HCT116 (cell line): ENCODE measurements around the gene IL32. TPM values are rescaled to one million over a fixed set of nuclear protein-coding genes. Genes with fewer than 3 reads are reported as not detected.
"Not testable (repeated sequence)": the region's sequence is repeated elsewhere in the genome, so short reads cannot be mapped to it uniquely, and the experiment has no call there.

Experiments used
- ATAC-seq: fragments of 200-7000 bp; cut with Tn5 transposase; 2 replicates; pipeline ENCODE4 v1.9.1; 2020; ENCODE audit warnings: mild to moderate bottlenecking, moderate library complexity
- BruUV-seq: library from RNA; stranded (reverse); fragments of 400-500 nt; replicated peaks from 2 replicates; lab custom pipeline; 2021; lab: Mats Ljungman, UMichigan
- CTCF ChIA-PET: fragments of 300-600 bp; sonication (Branson Sonifier 250); formaldehyde crosslinking; loops from one replicate; lab custom pipeline; 2021; ENCODE audit warnings: antibody characterized with exemption; lab: Charles Lee
- POLR2A ChIA-PET: fragments of 300-600, 350-600 bp; sonication (Branson Sonifier 250); formaldehyde crosslinking; loops from one replicate; lab custom pipeline; 2021; ENCODE audit warnings: antibody characterized with exemption; lab: Charles Lee
- RAD21 ChIA-PET, 2 experiments: fragments of 300-600 bp; sonication (Branson Sonifier 250); formaldehyde crosslinking; loops; one replicate each; lab custom pipeline; 2023; ENCODE audit warnings: low total read pairs in 2 of 2; ENCODE audit not compliant: uncharacterized antibody in 2 of 2, unreplicated experiment in 2 of 2, low non-redundant PET in 1 of 2; lab: Charles Lee
- DNase-seq: peaks from one replicate; pipeline ENCODE4 v3.0.0-alpha.2; 2010; ENCODE audit warnings: low read depth, low spot score
- H2AFZ ChIP-seq: fragments of 200-600 bp; shearing (Covaris generic), sonication (generic); 2 replicates; pipeline ENCODE4 v1.6.1; 2017; ENCODE audit warnings: low read depth, mixed run types, mixed read lengths, antibody characterized with exemption, low read length; ENCODE audit not compliant: poor library complexity, severe bottlenecking
- H3K27ac ChIP-seq: 2 replicates; pipeline ENCODE4 v1.5.1; 2012; ENCODE audit warnings: low read depth, low read length
- H3K27me3 ChIP-seq: fragments of 200-600 bp; sonication (generic); 2 replicates; pipeline ENCODE4 v1.6.1; 2016; ENCODE audit warnings: mixed run types, low read length, mixed read lengths; ENCODE audit not compliant: insufficient read depth
- H3K36me3 ChIP-seq, 2 experiments: fragments of 200-500 bp in 1 of 2; fragments of 200-600 bp in 1 of 2; sonication (Bioruptor generic) in 1 of 2; sonication (generic) in 1 of 2; 2 replicates each; pipeline versions ENCODE4 v1.5.1 to v1.6.1; 2014 to 2016; ENCODE audit warnings: low read length in 2 of 2, inconsistent platforms in 1 of 2, mixed read lengths in 1 of 2, mixed run types in 1 of 2; ENCODE audit not compliant: insufficient read depth in 2 of 2, control insufficient read depth in 1 of 2
- H3K4me1 ChIP-seq, 2 experiments: fragments of 200-600 bp in 1 of 2; sonication (generic) in 1 of 2; 2 replicates each; pipeline versions ENCODE4 v1.5.1 to v1.6.1; 2012 to 2017; ENCODE audit warnings: low read length in 2 of 2, inconsistent platforms in 1 of 2, mild to moderate bottlenecking in 1 of 2, mixed read lengths in 1 of 2, mixed run types in 1 of 2, moderate library complexity in 1 of 2; ENCODE audit not compliant: insufficient read depth in 2 of 2, control insufficient read depth in 1 of 2
- H3K4me2 ChIP-seq: fragments of 200-600 bp; sonication (generic); 2 replicates; pipeline ENCODE4 v1.6.1; 2017; ENCODE audit warnings: mixed run types, low read length, mixed read lengths
- H3K4me3 ChIP-seq, 2 experiments: fragments of 200-600 bp in 1 of 2; sonication (generic) in 1 of 2; replicated peaks in 1 of 2; 2 replicates each; pipeline ENCODE4 v1.5.1; 2011 to 2016; ENCODE audit warnings: low read length in 2 of 2, control low read depth in 1 of 2, low read depth in 1 of 2, mild to moderate bottlenecking in 1 of 2, mixed read lengths in 1 of 2, mixed run types in 1 of 2
- H3K79me2 ChIP-seq: fragments of 200-600 bp; sonication (generic); 2 replicates; pipeline ENCODE4 v1.6.1; 2017; ENCODE audit warnings: mild to moderate bottlenecking, mixed run types, low read length, moderate library complexity, mixed read lengths; ENCODE audit not compliant: insufficient read depth
- H3K9ac ChIP-seq: fragments of 200-600 bp; sonication (generic); 2 replicates; pipeline ENCODE4 v1.6.1; 2016; ENCODE audit warnings: low read length, mixed read lengths
- H3K9me2 ChIP-seq: fragments of 200-600 bp; sonication (generic), shearing (Covaris generic); 2 replicates; pipeline ENCODE4 v1.6.1; 2017; ENCODE audit warnings: mixed run types, mild to moderate bottlenecking, moderate library complexity; ENCODE audit not compliant: insufficient read depth
- H3K9me3 ChIP-seq, 2 experiments: fragments of 200-500 bp in 1 of 2; fragments of 200-600 bp in 1 of 2; sonication (Bioruptor generic) in 1 of 2; sonication (generic) in 1 of 2; 2 replicates each; pipeline ENCODE4 v1.6.1; 2014 to 2017; ENCODE audit warnings: low read length in 2 of 2, mixed read lengths in 2 of 2, inconsistent platforms in 1 of 2, low read depth in 1 of 2, mild to moderate bottlenecking in 1 of 2, mixed run types in 1 of 2, moderate library complexity in 1 of 2; ENCODE audit not compliant: control insufficient read depth in 1 of 2, insufficient read depth in 1 of 2
- H4K20me1 ChIP-seq: fragments of 200-600 bp; sonication (generic), shearing (Covaris generic); 2 replicates; pipeline ENCODE4 v1.6.1; 2017; ENCODE audit warnings: mixed run types, mild to moderate bottlenecking, moderate library complexity; ENCODE audit not compliant: insufficient read depth
- intact Hi-C: fragments of 100-400 bp; cut with micrococcal nuclease; formaldehyde crosslinking; loops from 2 replicates; pipeline ENCODE4 v1.10.0; 2022
- total RNA-seq: library from RNA; stranded (reverse); gene quantifications from one replicate; pipeline ENCODE4 v1.2.1, GENCODE V29; 2021; ENCODE audit not compliant: unreplicated experiment
- TF ChIP-seq, protein P1 (sequence below), 3 experiments: fragments of 200-600 bp in 1 of 3; sonication (generic) in 1 of 3; IDR thresholded peaks in 2 of 3; conservative IDR thresholded peaks in 1 of 3; 2 replicates each; pipeline ENCODE4 v1.5.1; 2012 to 2017; ENCODE audit warnings: low read depth in 2 of 3, low read length in 2 of 3, antibody characterized with exemption in 1 of 3, borderline replicate concordance in 1 of 3, control low read depth in 1 of 3, mild to moderate bottlenecking in 1 of 3, mixed read lengths in 1 of 3, mixed run types in 1 of 3, moderate library complexity in 1 of 3; ENCODE audit not compliant: insufficient read depth in 1 of 3

Gene IL32
- total RNA-seq, 1 experiment from 2014 or later = 13.7 TPM

DNA sequence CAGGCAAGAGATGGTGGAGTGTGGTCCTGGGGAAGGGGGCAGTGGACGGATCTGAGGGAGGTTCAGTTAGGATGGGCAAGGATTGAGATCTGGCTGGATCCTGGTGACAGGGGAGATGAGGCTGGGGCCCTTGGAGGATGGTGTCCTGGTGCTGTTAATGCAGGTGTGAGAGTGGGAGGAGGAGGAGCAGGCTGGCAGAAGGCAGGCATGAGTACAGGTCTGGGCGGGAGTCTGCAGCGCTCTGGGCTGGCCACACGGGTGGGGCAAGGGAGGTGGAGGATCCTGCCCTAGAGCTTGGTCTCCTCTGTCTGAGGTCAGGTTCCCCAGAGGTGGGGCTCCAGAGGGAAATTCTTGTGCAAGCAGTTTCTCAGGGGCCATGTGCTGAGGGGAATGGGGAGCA is 6.7 kb downstream of the IL32 start:
- DNase-seq, H3K9me3 ChIP-seq, H3K9me2 ChIP-seq, H3K4me3 ChIP-seq, H3K27me3 ChIP-seq, H3K27ac ChIP-seq, RAD21 ChIA-PET, intact Hi-C loops, H4K20me1 ChIP-seq, H3K79me2 ChIP-seq, CTCF ChIA-PET, H3K4me2 ChIP-seq, BruUV-seq, POLR2A ChIA-PET, H2AFZ ChIP-seq, H3K36me3 ChIP-seq, H3K4me1 ChIP-seq, H3K9ac ChIP-seq: not testable (repeated sequence)
- ATAC-seq = peak; percentile 50; the same call in 1 of the 2 replicates

DNA sequence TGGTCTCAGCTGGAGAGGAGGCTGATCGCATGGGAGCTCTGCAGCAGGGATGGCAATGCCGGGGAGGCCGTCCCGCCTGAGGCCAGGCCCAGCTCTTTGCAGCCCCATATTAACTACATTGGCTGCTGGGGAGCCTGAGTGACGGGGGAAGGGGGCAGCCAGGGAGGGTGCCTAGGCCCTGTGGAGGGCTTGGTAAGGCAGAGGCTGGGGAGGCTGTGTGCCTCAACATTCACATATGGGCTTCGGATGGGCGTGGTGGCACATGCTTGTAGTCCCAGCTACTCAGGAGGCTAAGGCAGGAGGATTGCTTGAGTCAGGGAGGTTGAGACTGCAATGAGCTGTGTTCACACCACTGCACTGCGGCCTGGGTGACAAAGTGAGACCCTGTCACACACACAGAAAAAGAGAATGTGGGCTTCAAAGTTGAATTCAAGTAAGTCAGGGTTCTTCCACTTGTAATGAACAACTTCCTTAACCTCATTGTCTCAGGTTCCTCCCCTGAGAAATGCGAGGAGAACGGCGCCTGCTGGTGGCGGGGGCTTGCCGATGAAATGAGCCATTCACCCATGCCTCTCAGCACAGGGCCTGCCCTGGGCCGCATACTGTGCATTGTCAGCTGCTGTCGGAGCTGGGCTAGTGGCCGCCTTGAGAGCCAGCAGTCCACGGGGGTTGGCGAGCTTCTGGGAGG is 7.3 kb downstream of the IL32 start:
- H3K4me2 ChIP-seq, H3K9me3 ChIP-seq, H3K9ac ChIP-seq, BruUV-seq, intact Hi-C loops, H3K27me3 ChIP-seq, H4K20me1 ChIP-seq, H2AFZ ChIP-seq, POLR2A ChIA-PET, H3K27ac ChIP-seq, H3K79me2 ChIP-seq, H3K4me3 ChIP-seq, CTCF ChIA-PET, H3K4me1 ChIP-seq, H3K36me3 ChIP-seq, H3K9me2 ChIP-seq, DNase-seq, RAD21 ChIA-PET: not testable (repeated sequence)
- TF ChIP-seq, protein P1, sequence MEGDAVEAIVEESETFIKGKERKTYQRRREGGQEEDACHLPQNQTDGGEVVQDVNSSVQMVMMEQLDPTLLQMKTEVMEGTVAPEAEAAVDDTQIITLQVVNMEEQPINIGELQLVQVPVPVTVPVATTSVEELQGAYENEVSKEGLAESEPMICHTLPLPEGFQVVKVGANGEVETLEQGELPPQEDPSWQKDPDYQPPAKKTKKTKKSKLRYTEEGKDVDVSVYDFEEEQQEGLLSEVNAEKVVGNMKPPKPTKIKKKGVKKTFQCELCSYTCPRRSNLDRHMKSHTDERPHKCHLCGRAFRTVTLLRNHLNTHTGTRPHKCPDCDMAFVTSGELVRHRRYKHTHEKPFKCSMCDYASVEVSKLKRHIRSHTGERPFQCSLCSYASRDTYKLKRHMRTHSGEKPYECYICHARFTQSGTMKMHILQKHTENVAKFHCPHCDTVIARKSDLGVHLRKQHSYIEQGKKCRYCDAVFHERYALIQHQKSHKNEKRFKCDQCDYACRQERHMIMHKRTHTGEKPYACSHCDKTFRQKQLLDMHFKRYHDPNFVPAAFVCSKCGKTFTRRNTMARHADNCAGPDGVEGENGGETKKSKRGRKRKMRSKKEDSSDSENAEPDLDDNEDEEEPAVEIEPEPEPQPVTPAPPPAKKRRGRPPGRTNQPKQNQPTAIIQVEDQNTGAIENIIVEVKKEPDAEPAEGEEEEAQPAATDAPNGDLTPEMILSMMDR (IDR thresholded peaks at IDR 0.05 in 2 of 3, conservative IDR thresholded peaks at IDR 0.05 in 1 of 3; ENCODE audit: borderline replicate concordance in 1 of 3, insufficient read depth in 1 of 3, low read depth in 2 of 3, low read length in 2 of 3) = peak in 2 of 3 experiments; percentile 7 to 15; a peak in 1 of 6 replicates
- peak; percentile 72 for ATAC-seq
